ENCODE data around the gene BCL3. TPM values are rescaled to one million over a fixed set of nuclear protein-coding genes. Genes with fewer than 3 reads are reported as not detected.
A peak's percentile ranks its signal among the peaks of the same experiment; 100 is the strongest.

Gene BCL3
- total and polyA plus RNA-seq, 2 of the 13 experiments (the other 11 are each of a cell fraction or from before 2014, with no cell fraction given), result 2.3 to 4.0 TPM

- TF ChIP-seq ZBTB49 (CRISPR knock-in tag; IDR thresholded peaks at IDR 0.05; ENCODE audit: borderline replicate concordance), result no peak
- no peak for TF ChIP-seq SIN3B (IDR thresholded peaks at IDR 0.05; ENCODE audit: low read length)
- TF ChIP-seq RERE (CRISPR knock-in tag; IDR thresholded peaks at IDR 0.05; ENCODE audit: low read depth), result peak; percentile 55; the same call in 1 of the 2 replicates
- TF ChIP-seq RARA (CRISPR knock-in tag; IDR thresholded peaks at IDR 0.05), result peak; percentile 83
- peak; percentile 61; the same call in 1 of the 2 replicates for TF ChIP-seq THAP9 (CRISPR knock-in tag; IDR thresholded peaks at IDR 0.05; ENCODE audit: borderline replicate concordance)
- TF ChIP-seq NCOA5 (CRISPR knock-in tag; IDR thresholded peaks at IDR 0.05), result no peak
- no peak for TF ChIP-seq ZNF619 (CRISPR knock-in tag; IDR thresholded peaks at IDR 0.05)
- no peak for TF ChIP-seq MBNL3 (CRISPR knock-in tag; conservative IDR thresholded peaks at IDR 0.05)
- TF ChIP-seq ZNF563 (CRISPR knock-in tag; IDR thresholded peaks at IDR 0.05), result peak; percentile 66; the same call in 1 of the 2 replicates
- peak; percentile 36; the same call in 1 of the 2 replicates for TF ChIP-seq ZSCAN31 (CRISPR knock-in tag; IDR thresholded peaks at IDR 0.05; ENCODE audit: low read depth)
- no peak for TF ChIP-seq NR0B2 (CRISPR knock-in tag; IDR thresholded peaks at IDR 0.05)
- peak; percentile 59; the same call in 1 of the 2 replicates for TF ChIP-seq BRD4 (CRISPR knock-in tag; IDR thresholded peaks at IDR 0.05)
- TF ChIP-seq TBX2 (CRISPR knock-in tag; IDR thresholded peaks at IDR 0.05; ENCODE audit: borderline replicate concordance), result peak; percentile 84
- no peak for TF ChIP-seq ZNF562 (CRISPR knock-in tag; IDR thresholded peaks at IDR 0.05; ENCODE audit: borderline replicate concordance)
- TF ChIP-seq SMAD1 (CRISPR knock-in tag; IDR thresholded peaks at IDR 0.05; ENCODE audit: borderline replicate concordance, low read depth), result no peak
- peak; percentile 51; the same call in 1 of the 2 replicates for TF ChIP-seq GZF1 (CRISPR knock-in tag; IDR thresholded peaks at IDR 0.05)
Observed at GRCh38 chr19:44718441-44719261, 29.9 kb upstream of the BCL3 start (continued).
